GM12878 (cell line): ENCODE data around the gene ZGLP1. TPM values are rescaled to one million over a fixed set of nuclear protein-coding genes. Genes with fewer than 3 reads are reported as not detected.
A peak's percentile ranks its signal among the peaks of the same experiment; 100 is the strongest.

ENCODE experiments used
- BCL3 ChIP-seq: IDR thresholded peaks from 2 replicates; pipeline ENCODE4 v1.6.1; 2011; ENCODE audit warnings: borderline replicate concordance, low read depth, mild to moderate bottlenecking, moderate library complexity, low read length; ENCODE audit not compliant: insufficient read depth, poor library complexity, severe bottlenecking
- BMI1 ChIP-seq: fragments of 450-650 bp; IDR thresholded peaks from 2 replicates; pipeline ENCODE4 v1.6.1; 2016; ENCODE audit warnings: mild to moderate bottlenecking, moderate library complexity, borderline replicate concordance
- CHD2 ChIP-seq: IDR thresholded peaks from 2 replicates; pipeline ENCODE4 v1.6.1; 2011; ENCODE audit warnings: low read depth, low read length, improper control_type of control experiment, borderline replicate concordance
- CHD4 ChIP-seq: fragments of 200-600 bp; sonication (generic); IDR thresholded peaks from 2 replicates; pipeline ENCODE4 v1.6.1; 2016; ENCODE audit warnings: mild to moderate bottlenecking
- CREM ChIP-seq: IDR thresholded peaks from 2 replicates; pipeline ENCODE4 v1.6.1; 2014; ENCODE audit warnings: antibody characterized with exemption, low read depth
- E2F4 ChIP-seq: IDR thresholded peaks from 2 replicates; pipeline ENCODE4 v1.6.1; 2012; ENCODE audit warnings: low read depth, low read length, improper control_type of control experiment
- LARP7 ChIP-seq: fragments of 450-650 bp; IDR thresholded peaks from 2 replicates; pipeline ENCODE4 v1.6.1; 2017; ENCODE audit warnings: mild to moderate bottlenecking
- NFIC ChIP-seq: IDR thresholded peaks from 2 replicates; pipeline ENCODE4 v1.6.1; 2012; ENCODE audit warnings: low read depth, mild to moderate bottlenecking, inconsistent platforms, low read length, moderate library complexity
- NKRF ChIP-seq: fragments of 450-650 bp; conservative IDR thresholded peaks from 2 replicates; pipeline ENCODE4 v1.6.1; 2017; ENCODE audit warnings: mild to moderate bottlenecking, moderate library complexity
- NR2F1 ChIP-seq: fragments of 450-650 bp; conservative IDR thresholded peaks from 2 replicates; pipeline ENCODE4 v1.6.1; 2017; ENCODE audit warnings: mild to moderate bottlenecking
- SKIL ChIP-seq: fragments of 450-650 bp; IDR thresholded peaks from 2 replicates; pipeline ENCODE4 v1.6.1; 2017; ENCODE audit warnings: mild to moderate bottlenecking, low read depth, inconsistent platforms; ENCODE audit not compliant: poor library complexity, severe bottlenecking
- SRF ChIP-seq, 2 experiments: IDR thresholded peaks; 2 replicates each; pipeline ENCODE4 v1.6.1; 2011; ENCODE audit warnings: low read depth in 2 of 2, low read length in 2 of 2, mild to moderate bottlenecking in 1 of 2, moderate library complexity in 1 of 2
- TAF1 ChIP-seq: IDR thresholded peaks from 2 replicates; pipeline ENCODE4 v1.6.1; 2011; ENCODE audit warnings: mild to moderate bottlenecking, low read depth, low read length, borderline replicate concordance
- USF1 ChIP-seq: IDR thresholded peaks from 2 replicates; pipeline ENCODE4 v1.6.1; 2011; ENCODE audit warnings: borderline replicate concordance, low read depth, mild to moderate bottlenecking, moderate library complexity, mixed read lengths, low read length; ENCODE audit not compliant: insufficient read depth; ENCODE audit errors: extremely low read length
- polyA plus RNA-seq, 11 experiments: library from polyadenylated mRNA; depleted of rRNA in 4 of 11; unstranded in 6 of 11; stranded (reverse) in 5 of 11; fragments of >200 nt; fragmentation: Nextera tagmentation in 4 of 11; fragmentation: Illumina TruSeq in 1 of 11; extraction: Ambion mirVana in 4 of 11; extraction: Trizol in 1 of 11; gene quantifications; 1 replicate in 1 of 11; 2 replicates in 10 of 11; pipeline versions ENCODE4 v1.2.1 to v1.2.3, GENCODE V29; 2011 to 2016; ENCODE audit warnings: inconsistent platforms in 2 of 11, missing spikeins in 2 of 11, low read depth in 1 of 11
- total RNA-seq, 4 experiments: library from RNA; depleted of rRNA in 3 of 4; stranded (reverse); fragments of >200 nt in 3 of 4; fragmentation: Illumina TruSeq in 1 of 4; extraction: Trizol in 1 of 4; gene quantifications; 2 replicates each; pipeline versions ENCODE4 v1.2.1 to v1.2.3, GENCODE V29; 2013 to 2021
- TF ChIP-seq, protein P1 (sequence below): IDR thresholded peaks from 2 replicates; pipeline ENCODE4 v1.6.1; 2012; ENCODE audit warnings: improper control_type of control experiment, low read depth, low read length; ENCODE audit not compliant: insufficient replicate concordance

ZGLP1 gene
- total and polyA plus RNA-seq, 10 of the 15 experiments (the other 5 are each of a cell fraction or from before 2014, with no cell fraction given), result 0.29 to 5.6 (median 1.3) TPM

DNA sequence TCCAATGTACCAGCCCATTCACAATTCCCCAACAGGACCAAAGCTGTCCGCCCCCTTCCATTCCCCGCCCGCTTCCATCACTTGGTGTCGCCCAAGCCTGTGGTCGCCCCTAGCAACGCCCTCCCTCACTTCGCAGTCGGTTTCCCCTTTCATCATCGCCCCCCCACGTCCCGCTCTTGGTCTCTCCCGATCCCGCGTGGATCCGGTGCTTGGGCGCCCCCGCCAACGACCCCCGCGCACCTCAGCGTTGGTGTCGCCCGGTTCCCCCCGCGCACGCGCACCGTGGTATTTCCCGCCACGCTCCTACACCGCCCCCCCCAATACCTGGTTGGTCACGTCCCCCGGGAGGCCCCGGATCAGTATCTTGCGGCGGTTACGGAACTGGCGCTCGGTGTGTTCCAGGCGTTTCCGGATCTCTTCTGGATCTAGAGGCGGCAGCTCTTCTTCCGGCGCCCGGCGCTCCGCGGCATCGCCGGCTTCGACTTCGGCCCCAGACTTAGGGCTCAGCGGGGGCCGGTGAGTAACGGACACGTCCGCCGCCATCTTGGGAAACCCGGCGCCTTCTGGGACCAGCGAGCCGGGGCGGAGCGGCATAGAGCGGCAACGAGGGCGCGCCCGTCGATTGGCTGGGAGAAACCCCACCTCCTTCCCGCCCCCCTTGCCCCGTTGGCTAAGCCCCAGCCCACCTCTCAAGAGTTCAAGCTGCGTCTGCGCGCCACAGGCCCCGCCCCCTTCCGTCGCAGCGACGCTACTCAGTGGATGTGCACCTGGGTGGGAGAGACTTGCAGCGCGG is 23.5 kb upstream of the ZGLP1 start, which contains the start of gene RAVER1 (continued):
- TF ChIP-seq, protein P1, sequence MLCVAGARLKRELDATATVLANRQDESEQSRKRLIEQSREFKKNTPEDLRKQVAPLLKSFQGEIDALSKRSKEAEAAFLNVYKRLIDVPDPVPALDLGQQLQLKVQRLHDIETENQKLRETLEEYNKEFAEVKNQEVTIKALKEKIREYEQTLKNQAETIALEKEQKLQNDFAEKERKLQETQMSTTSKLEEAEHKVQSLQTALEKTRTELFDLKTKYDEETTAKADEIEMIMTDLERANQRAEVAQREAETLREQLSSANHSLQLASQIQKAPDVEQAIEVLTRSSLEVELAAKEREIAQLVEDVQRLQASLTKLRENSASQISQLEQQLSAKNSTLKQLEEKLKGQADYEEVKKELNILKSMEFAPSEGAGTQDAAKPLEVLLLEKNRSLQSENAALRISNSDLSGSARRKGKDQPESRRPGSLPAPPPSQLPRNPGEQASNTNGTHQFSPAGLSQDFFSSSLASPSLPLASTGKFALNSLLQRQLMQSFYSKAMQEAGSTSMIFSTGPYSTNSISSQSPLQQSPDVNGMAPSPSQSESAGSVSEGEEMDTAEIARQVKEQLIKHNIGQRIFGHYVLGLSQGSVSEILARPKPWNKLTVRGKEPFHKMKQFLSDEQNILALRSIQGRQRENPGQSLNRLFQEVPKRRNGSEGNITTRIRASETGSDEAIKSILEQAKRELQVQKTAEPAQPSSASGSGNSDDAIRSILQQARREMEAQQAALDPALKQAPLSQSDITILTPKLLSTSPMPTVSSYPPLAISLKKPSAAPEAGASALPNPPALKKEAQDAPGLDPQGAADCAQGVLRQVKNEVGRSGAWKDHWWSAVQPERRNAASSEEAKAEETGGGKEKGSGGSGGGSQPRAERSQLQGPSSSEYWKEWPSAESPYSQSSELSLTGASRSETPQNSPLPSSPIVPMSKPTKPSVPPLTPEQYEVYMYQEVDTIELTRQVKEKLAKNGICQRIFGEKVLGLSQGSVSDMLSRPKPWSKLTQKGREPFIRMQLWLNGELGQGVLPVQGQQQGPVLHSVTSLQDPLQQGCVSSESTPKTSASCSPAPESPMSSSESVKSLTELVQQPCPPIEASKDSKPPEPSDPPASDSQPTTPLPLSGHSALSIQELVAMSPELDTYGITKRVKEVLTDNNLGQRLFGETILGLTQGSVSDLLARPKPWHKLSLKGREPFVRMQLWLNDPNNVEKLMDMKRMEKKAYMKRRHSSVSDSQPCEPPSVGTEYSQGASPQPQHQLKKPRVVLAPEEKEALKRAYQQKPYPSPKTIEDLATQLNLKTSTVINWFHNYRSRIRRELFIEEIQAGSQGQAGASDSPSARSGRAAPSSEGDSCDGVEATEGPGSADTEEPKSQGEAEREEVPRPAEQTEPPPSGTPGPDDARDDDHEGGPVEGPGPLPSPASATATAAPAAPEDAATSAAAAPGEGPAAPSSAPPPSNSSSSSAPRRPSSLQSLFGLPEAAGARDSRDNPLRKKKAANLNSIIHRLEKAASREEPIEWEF, result no peak
- peak; percentile 42; the same call in 1 of the 2 replicates for TF ChIP-seq LARP7
- 0 out of 4 replicates have a peak, but pooled peaks of 1 of the 2 experiments have one; percentile 6 for TF ChIP-seq SRF (IDR thresholded peaks at IDR 0.05; ENCODE audit: low read depth in 2 of 2, low read length in 2 of 2)
- TF ChIP-seq CHD2, result no peak
- peak; percentile 63 for TF ChIP-seq SKIL
- TF ChIP-seq CHD4, result no peak
- TF ChIP-seq NKRF, result peak; percentile 89
- TF ChIP-seq USF1, result peak; percentile 18
- TF ChIP-seq E2F4, result peak; percentile 68
- peak; percentile 95 for TF ChIP-seq BMI1
- TF ChIP-seq NFIC, result no peak
- TF ChIP-seq CREM, result peak; percentile 9; the same call in 1 of the 2 replicates
- peak; percentile 39; the same call in 1 of the 2 replicates for TF ChIP-seq NR2F1
- no peak for TF ChIP-seq BCL3
- peak; percentile 89 for TF ChIP-seq TAF1
